ENCODE measurements around the gene TRPC4. TPM values are rescaled to one million over a fixed set of nuclear protein-coding genes. Genes with fewer than 3 reads are reported as not detected.
A peak's percentile ranks its signal among the peaks of the same experiment; 100 is the strongest.
"Not testable (repeated sequence)": the region's sequence is repeated elsewhere in the genome, so short reads cannot be mapped to it uniquely, and the experiment has no call there.

TRPC4 gene
- total RNA-seq, 1 experiment from 2014 or later: 1.1 TPM

GRCh38 chr13:37833411-37833810 lies 36.2 kb downstream of the TRPC4 start:
- no peak for DNase-seq (ENCODE audit: low read depth)

GRCh38 chr13:37816276-37816675 lies 53.3 kb downstream of the TRPC4 start:
- DNase-seq (ENCODE audit: low read depth): no peak

DNA sequence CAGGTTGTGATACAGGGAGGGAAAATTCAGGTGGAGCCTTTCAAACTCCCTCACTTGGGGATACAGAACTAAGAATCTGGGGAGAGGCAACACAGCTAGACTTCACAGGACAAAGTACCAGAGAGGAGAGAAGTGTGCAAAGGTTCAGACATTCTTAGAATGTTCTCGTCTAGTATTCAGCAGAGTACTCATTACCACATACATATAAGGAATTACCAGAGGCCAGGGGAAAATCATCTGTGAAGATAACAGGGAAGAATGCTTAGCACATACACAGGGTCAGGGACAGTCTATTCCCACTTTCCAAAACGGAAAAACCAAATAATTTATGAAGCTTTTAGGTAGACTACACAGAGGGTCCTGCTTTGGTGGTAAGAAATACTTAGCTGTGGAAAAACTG lies 58.1 kb downstream of the TRPC4 start:
- no peak for DNase-seq (ENCODE audit: low read depth)

DNA sequence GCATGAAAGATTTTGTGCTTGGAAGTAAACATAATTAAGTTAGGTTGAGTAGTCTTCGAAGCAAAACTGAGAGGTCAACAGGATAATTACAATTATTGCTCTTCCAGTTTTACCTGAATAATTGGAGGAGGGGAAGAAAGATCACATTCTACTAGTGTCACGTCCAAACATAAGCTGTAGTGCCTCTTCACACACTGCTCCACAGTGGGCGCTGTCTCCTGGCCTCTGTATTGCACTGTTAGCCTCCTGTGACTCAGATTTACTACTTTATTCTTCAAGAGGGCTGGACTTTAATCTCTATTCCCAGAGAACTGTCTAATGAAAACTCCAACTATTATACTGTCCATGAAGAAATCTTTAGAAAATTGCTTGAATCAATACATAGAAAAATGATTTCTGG lies 62.9 kb downstream of the TRPC4 start:
- no peak for DNase-seq (ENCODE audit: low read depth)

GRCh38 chr13:37797631-37798030 lies 71.9 kb downstream of the TRPC4 start:
- no peak for DNase-seq (ENCODE audit: low read depth)

DNA sequence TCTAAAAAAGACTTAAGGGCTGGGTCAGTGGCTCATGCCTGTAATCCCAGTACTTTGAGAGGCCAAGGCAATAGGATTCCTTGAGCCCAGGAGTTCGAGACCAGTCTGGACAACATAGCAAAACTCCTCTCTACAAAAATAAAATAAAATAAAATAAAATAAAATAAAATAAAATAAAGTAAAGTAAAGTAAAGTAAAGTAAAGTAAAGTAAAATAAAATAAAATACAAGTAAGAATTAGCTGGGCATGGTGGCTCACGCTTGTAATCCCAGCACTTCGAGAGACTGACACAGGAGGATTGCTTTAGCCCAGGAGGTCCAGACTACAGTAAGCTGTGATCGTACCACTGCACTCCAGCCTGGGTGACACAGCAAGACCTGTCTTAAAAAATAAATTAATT lies 72.8 kb downstream of the TRPC4 start:
- DNase-seq (ENCODE audit: low read depth): not testable (repeated sequence)

- DNase-seq (ENCODE audit: low read depth): no peak
These were observed 74.2 kb downstream of the TRPC4 start for GRCh38 chr13:37795326-37795725.

GRCh38 chr13:37791699-37792098 lies 77.9 kb downstream of the TRPC4 start:
- peak; percentile 19 for DNase-seq (ENCODE audit: low read depth)

DNA sequence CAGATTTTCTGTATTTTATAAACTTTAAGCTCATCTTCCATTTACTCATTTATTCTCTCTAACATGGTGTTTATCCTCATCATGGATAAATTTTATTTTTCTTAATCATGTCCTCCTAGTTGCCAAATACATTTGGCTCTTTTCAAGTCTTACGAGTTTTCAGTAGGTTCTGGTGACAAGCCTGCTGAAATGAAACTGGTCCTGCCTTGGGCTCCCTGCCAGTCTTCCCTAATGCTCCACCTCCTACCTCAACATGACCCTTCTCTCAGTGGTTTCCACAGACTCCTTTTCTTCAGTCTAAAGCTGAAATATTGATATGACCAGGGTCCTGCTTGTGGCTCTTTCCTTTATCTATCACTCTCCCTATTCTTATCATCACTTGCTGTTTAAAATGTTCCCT lies 81.2 kb downstream of the TRPC4 start:
- DNase-seq (ENCODE audit: low read depth): no peak

- no peak for DNase-seq (ENCODE audit: low read depth)
These were observed 91.9 kb downstream of the TRPC4 start for GRCh38 chr13:37777676-37778075.

DNA sequence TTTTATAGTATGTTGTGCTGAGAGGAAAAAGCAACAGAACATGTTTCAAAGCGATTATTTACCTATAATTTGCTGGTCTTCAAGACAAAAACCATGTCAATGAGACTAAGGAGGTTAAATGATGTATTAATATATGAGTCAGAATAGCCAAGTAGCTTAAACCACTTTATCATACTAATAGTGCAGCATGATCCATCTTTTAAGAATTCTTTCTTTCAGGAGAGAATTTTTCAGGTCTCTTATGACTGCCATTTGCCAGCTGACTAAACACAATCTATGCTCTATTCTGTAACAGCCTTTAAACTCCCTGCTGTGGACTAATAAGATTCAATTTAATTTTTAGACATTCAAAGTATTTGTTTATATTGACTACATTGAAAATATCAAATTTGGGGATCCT lies 93.7 kb downstream of the TRPC4 start:
- peak; percentile 56 for DNase-seq (ENCODE audit: low read depth)

- DNase-seq (ENCODE audit: low read depth): no peak
These were observed 96.9 kb downstream of the TRPC4 start for GRCh38 chr13:37772644-37773043.

DNA sequence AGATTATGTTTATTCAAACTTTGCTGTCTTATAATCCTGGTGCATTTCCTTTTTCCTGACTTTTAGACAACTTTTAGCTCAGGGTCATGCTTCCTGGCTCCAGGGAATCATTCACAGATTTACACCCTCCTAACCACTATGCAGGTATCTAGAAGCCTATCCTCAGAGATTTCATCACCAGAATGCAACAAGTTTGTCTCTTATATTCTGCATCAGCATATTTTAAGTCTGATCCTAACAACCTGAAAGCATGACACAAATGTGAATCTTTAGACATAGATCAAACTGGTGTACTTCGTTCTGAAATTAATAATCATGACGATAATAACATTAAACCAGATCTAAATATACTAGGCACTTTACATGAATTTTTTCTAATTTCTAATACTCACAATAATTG lies 100.0 kb downstream of the TRPC4 start:
- DNase-seq (ENCODE audit: low read depth): no peak

DNA sequence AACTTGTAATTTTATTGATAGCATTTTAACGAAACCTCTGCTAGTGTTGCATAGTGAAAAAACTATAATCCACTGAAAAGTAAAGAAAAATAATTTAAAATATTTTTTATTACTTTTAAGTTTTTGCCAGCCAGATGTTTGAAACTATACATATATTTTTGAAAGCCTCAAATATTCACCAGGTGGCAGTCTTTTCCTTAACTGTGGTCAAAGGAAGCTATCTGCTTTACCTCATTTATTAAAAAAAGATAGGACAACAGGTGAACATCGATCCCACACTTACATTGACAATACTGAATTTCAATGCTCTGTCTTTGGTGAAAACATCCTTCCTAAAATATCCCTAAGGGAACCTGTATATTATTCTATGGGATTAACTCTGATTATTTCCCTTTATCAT lies 100.5 kb downstream of the TRPC4 start:
- no peak for DNase-seq (ENCODE audit: low read depth)

- DNase-seq (ENCODE audit: low read depth): no peak
These were observed 103.1 kb downstream of the TRPC4 start for GRCh38 chr13:37766502-37766901.

GRCh38 chr13:37755349-37755748 lies 114.2 kb downstream of the TRPC4 start:
- no peak for DNase-seq (ENCODE audit: low read depth)

GRCh38 chr13:37753776-37754175 lies 115.8 kb downstream of the TRPC4 start:
- no peak for DNase-seq (ENCODE audit: low read depth)

GRCh38 chr13:37752146-37752545 lies 117.4 kb downstream of the TRPC4 start:
- DNase-seq (ENCODE audit: low read depth): no peak

DNA sequence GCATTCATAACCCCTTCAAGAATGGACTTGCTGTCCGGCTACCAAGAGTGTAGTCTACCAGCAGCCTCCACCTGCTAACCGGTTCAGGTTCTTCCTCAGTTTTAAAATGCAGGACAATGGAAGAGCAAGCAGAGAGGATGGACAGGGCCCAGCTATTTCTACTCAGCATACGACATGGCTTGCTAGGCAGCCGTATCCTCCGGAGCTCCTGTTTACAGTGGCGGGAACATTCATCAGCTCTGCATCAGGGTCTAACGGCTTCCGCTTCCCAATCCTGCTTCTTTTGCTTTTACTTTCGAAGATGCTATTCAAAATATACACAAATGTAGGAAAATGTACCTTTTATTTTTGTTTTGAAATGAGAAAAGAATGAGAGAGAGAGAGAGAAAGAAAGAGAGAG lies 118.5 kb downstream of the TRPC4 start:
- DNase-seq (ENCODE audit: low read depth): no peak

- no peak for DNase-seq (ENCODE audit: low read depth)
These were observed 120.7 kb downstream of the TRPC4 start for GRCh38 chr13:37748913-37749312.

GRCh38 chr13:37747071-37747612 lies 122.4 kb downstream of the TRPC4 start:
- DNase-seq (ENCODE audit: low read depth): peak; percentile 81

GRCh38 chr13:37741536-37741935 lies 128.0 kb downstream of the TRPC4 start:
- DNase-seq (ENCODE audit: low read depth): no peak

GRCh38 chr13:37736045-37736444 lies 133.5 kb downstream of the TRPC4 start:
- DNase-seq (ENCODE audit: low read depth): no peak

DNA sequence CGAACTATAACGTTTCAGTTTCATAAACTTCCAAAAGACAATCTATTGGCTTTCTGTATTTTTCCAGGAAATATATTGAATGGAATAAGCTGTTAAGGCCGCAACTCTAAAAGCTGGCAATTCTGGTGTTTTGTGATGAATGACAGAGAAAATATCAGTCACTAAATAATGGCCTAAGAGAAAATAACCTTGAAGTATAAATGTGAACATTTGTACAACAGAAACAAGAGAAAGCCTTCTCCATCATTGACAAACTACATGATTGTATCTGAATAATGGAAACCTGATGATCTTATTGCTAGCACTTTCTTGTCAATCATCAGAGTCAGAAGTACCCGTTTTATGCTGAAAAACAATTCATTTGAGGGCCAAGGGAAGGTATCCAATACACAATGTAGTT lies 134.3 kb downstream of the TRPC4 start:
- no peak for DNase-seq (ENCODE audit: low read depth)
